MM.1S (cell line): ENCODE data around the gene ADK.
"Not testable (repeated sequence)": the region's sequence is repeated elsewhere in the genome, so short reads cannot be mapped to it uniquely, and the experiment has no call there.

Experiments used
- DNase-seq: peaks from one replicate; pipeline ENCODE4 v3.0.0-alpha.2; 2015
- H2AFZ ChIP-seq: fragments of 300-600 bp; sonication (generic); 2 replicates; pipeline ENCODE4 v1.6.0; 2016; ENCODE audit warnings: antibody characterized with exemption, low read length
- H3F3A ChIP-seq: fragments of 300-600 bp; sonication (generic); 2 replicates; pipeline ENCODE4 v1.6.1; 2016; ENCODE audit warnings: mild to moderate bottlenecking, antibody characterized with exemption, low read length, moderate library complexity, mixed read lengths; ENCODE audit not compliant: insufficient read depth
- H3K27ac ChIP-seq: fragments of 300-600 bp; sonication (generic); 2 replicates; pipeline ENCODE4 v1.5.1; 2016; ENCODE audit warnings: mild to moderate bottlenecking, low read length
- H3K27me3 ChIP-seq: fragments of 300-600 bp; sonication (generic); replicated peaks from 2 replicates; pipeline ENCODE4 v1.6.0; 2016; ENCODE audit warnings: low read length; ENCODE audit not compliant: insufficient read depth
- H3K36me3 ChIP-seq: fragments of 300-600 bp; sonication (generic); replicated peaks from 2 replicates; pipeline ENCODE4 v1.6.1; 2016; ENCODE audit warnings: mild to moderate bottlenecking, low read length, mixed read lengths; ENCODE audit not compliant: insufficient read depth
- H3K4me1 ChIP-seq: fragments of 300-600 bp; sonication (generic); 2 replicates; pipeline ENCODE4 v1.6.1; 2016; ENCODE audit warnings: low read length, mixed read lengths
- H3K4me2 ChIP-seq: fragments of 300-600 bp; sonication (generic); 2 replicates; pipeline ENCODE4 v1.6.0; 2016; ENCODE audit warnings: low read depth, low read length
- H3K4me3 ChIP-seq: fragments of 300-600 bp; sonication (generic); 2 replicates; pipeline ENCODE4 v1.5.1; 2016; ENCODE audit warnings: low read length, mixed read lengths
- H3K79me2 ChIP-seq: fragments of 300-600 bp; sonication (generic); 2 replicates; pipeline ENCODE4 v1.6.1; 2016; ENCODE audit warnings: mixed run types, low read length, mixed read lengths
- H3K9ac ChIP-seq: fragments of 300-600 bp; sonication (generic); 2 replicates; pipeline ENCODE4 v1.6.1; 2016; ENCODE audit warnings: low read length, mixed read lengths
- H3K9me2 ChIP-seq: fragments of 300-600 bp; sonication (generic); replicated peaks from 2 replicates; pipeline ENCODE4 v1.6.1; 2016; ENCODE audit warnings: mild to moderate bottlenecking, low read length, mixed read lengths; ENCODE audit not compliant: insufficient read depth
- H3K9me3 ChIP-seq: fragments of 300-600 bp; sonication (generic); replicated peaks from 2 replicates; pipeline ENCODE4 v1.6.1; 2016; ENCODE audit warnings: mild to moderate bottlenecking, low read length, mixed read lengths; ENCODE audit not compliant: insufficient read depth
- H4K20me1 ChIP-seq: fragments of 300-600 bp; sonication (generic); 2 replicates; pipeline ENCODE4 v1.6.1; 2016; ENCODE audit warnings: mild to moderate bottlenecking, low read length, moderate library complexity, mixed read lengths; ENCODE audit not compliant: insufficient read depth
- CTCF ChIP-seq: fragments of 300-600 bp; sonication (generic); IDR thresholded peaks from 2 replicates; pipeline ENCODE4 v1.5.1; 2016; ENCODE audit warnings: antibody characterized with exemption, low read length, mixed read lengths
- EZH2 ChIP-seq: fragments of 300-600 bp; sonication (generic); optimal IDR thresholded peaks from 2 replicates; pipeline ENCODE3; 2017; ENCODE audit warnings: low read depth, mild to moderate bottlenecking, antibody characterized with exemption, low read length, mixed read lengths
- EZH2phosphoT487 ChIP-seq: fragments of 300-600 bp; sonication (generic); IDR thresholded peaks from 2 replicates; pipeline ENCODE4 v1.6.1; 2018; ENCODE audit warnings: antibody characterized with exemption, low read length

Gene ADK

DNA sequence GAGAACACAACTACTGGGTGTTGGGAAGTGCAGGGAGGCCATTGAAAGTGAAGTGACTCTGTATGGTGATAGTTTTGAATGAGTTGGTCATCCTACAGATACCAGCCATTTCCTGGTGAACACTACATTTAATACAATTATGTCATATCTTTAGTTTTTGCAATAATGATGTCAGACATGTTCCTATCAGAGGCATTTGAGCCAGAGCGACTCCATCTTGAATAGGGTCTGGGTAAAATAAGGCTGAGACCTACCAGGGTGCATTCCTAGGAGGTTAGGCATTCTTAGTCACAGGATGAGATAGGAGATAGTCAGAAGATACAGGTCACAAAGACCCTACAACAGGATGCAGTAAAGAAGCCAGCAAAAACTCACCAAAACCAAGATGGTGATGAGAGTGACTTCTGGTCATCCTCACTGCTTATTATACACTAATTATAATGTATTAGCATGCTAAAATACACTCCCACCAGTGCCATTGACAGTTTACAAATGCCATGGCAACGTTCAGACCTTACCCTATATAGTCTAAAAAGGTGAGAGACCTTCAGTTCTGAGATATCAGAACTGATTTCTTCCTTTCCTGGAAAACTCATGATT is 28.2 kb downstream of the ADK start:
- no peak overlapping the region for H3K9ac ChIP-seq

GRCh38 chr10:74186678-74187077 is 35.7 kb downstream of the ADK start:
- Histone ChIP-seq H3K9me2 (no peaks in the 10 kb centered on the region), H3K27me3 (no peaks in the 10 kb centered on the region), H4K20me1 (no peaks in the 10 kb centered on the region), H3K9me3 (0 out of 2 replicates have a peak, but pooled peaks cover 3% of the 10 kb centered on the region), H3K9ac (no peak overlapping the region), H3K36me3 (no peaks in the 10 kb centered on the region), H3K79me2 (peaks cover 91% of the 10 kb centered on the region), H3K27ac (no peak overlapping the region), H2AFZ (no peak overlapping the region), H3K4me1 (peaks cover 18% of the 10 kb centered on the region), H3K4me2 (no peak overlapping the region), H3F3A (peaks cover 3% of the 10 kb centered on the region; the same call in 1 of the 2 replicates), H3K4me3 (no peak overlapping the region)
- no peak for TF ChIP-seq CTCF
- no peak for TF ChIP-seq EZH2
- no peak for TF ChIP-seq EZH2phosphoT487
- DNase-seq = no peak

More for the DNA sequence above, 28.2 kb downstream of the ADK start:
- H3K27ac ChIP-seq = no peak overlapping the region
- no peaks in the 10 kb centered on the region for H4K20me1 ChIP-seq
- no peak for DNase-seq
- no peak overlapping the region for H2AFZ ChIP-seq
- no peaks in the 10 kb centered on the region for H3K9me2 ChIP-seq
- no peaks in the 10 kb centered on the region for H3K36me3 ChIP-seq
- no peak overlapping the region for H3K4me3 ChIP-seq
- peaks cover 20% of the 10 kb centered on the region for H3F3A ChIP-seq
- TF ChIP-seq EZH2 = no peak
- no peaks in the 10 kb centered on the region for H3K27me3 ChIP-seq
- H3K4me1 ChIP-seq = 0 out of 2 replicates have a peak, but pooled peaks cover 5% of the 10 kb centered on the region
- peaks cover 62% of the 10 kb centered on the region for H3K79me2 ChIP-seq
- H3K9me3 ChIP-seq = no peaks in the 10 kb centered on the region
- no peak overlapping the region for H3K4me2 ChIP-seq

DNA sequence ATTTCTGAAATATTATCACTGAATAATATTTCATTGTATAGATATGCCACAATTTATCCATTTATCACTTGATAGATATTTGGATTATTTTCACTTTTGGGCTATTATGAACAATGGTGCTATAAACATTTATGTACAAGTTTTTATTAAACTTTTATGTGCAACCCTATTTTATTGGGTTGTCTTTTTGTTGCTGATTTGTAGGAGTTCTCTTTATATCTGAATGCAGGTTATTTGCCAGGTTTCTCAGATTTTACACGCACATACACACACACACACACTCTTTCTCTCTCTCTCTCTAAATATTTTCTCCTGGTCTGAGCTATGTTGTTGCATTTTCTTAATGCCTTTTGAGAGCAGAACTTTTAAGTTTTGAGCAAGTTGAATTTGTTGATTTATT is 36.2 kb downstream of the ADK start:
- H3K4me2 ChIP-seq = no peak overlapping the region

GRCh38 chr10:74188617-74189016 is 37.6 kb downstream of the ADK start:
- Histone ChIP-seq H3K4me1 (peaks cover 18% of the 10 kb centered on the region), H3K79me2 (peaks cover 91% of the 10 kb centered on the region)
- H3K9me3 ChIP-seq, H3K4me2 ChIP-seq, H3K9ac ChIP-seq, H3K27me3 ChIP-seq, H3F3A ChIP-seq, H3K27ac ChIP-seq, H2AFZ ChIP-seq, H4K20me1 ChIP-seq, H3K4me3 ChIP-seq, H3K9me2 ChIP-seq, H3K36me3 ChIP-seq, DNase-seq: not testable (repeated sequence)

More for the DNA sequence above, 36.2 kb downstream of the ADK start:
- H3K27ac ChIP-seq = no peak overlapping the region
- H3K79me2 ChIP-seq = peaks cover 93% of the 10 kb centered on the region
- no peak for DNase-seq
- peaks cover 18% of the 10 kb centered on the region for H3K4me1 ChIP-seq
- no peak overlapping the region for H3K9ac ChIP-seq
- TF ChIP-seq CTCF (no peak), EZH2phosphoT487 (no peak), EZH2 (no peak)
- H3F3A ChIP-seq = peaks cover 3% of the 10 kb centered on the region; the same call in 1 of the 2 replicates
- no peaks in the 10 kb centered on the region for H3K9me2 ChIP-seq
- no peak overlapping the region for H3K4me3 ChIP-seq
- H3K9me3 ChIP-seq = 0 out of 2 replicates have a peak, but pooled peaks cover 3% of the 10 kb centered on the region
- no peaks in the 10 kb centered on the region for H3K27me3 ChIP-seq
- no peak overlapping the region for H2AFZ ChIP-seq
- no peaks in the 10 kb centered on the region for H3K36me3 ChIP-seq
- H4K20me1 ChIP-seq = no peaks in the 10 kb centered on the region
